Activated CD4-positive, alpha-beta memory T cell treated with anti-CD3 and anti-CD28 coated beads, Interleukin-2, amount 10 ng/mL, durations not matched to agents 7 days and 5 days (primary cell): Measurements from ENCODE around the gene CELA2A. TPM values are rescaled to one million over a fixed set of nuclear protein-coding genes. Genes with fewer than 3 reads are reported as not detected.
A peak's percentile ranks its signal among the peaks of the same experiment; 100 is the strongest.

Source experiments
- CTCF ChIA-PET: fragments of 350-600 bp; sonication (Branson Sonifier 250); formaldehyde crosslinking; loops from one replicate; lab custom pipeline; 2021; ENCODE audit warnings: antibody characterized with exemption, inconsistent platforms; lab: Charles Lee
- POLR2A ChIA-PET: fragments of 350-600 bp; sonication (Branson Sonifier 250); formaldehyde crosslinking; loops from one replicate; lab custom pipeline; 2021; ENCODE audit warnings: antibody characterized with exemption; lab: Charles Lee
- DNase-seq: peaks from one replicate; pipeline ENCODE4 v3.0.0-alpha.2; 2020
- H3K27ac Mint-ChIP-seq: one replicate; pipeline ENCODE4 v1.8.0; 2021; ENCODE audit warnings: mild to moderate bottlenecking, mixed read lengths
- H3K27me3 Mint-ChIP-seq: one replicate; pipeline ENCODE4 v1.8.0; 2021; ENCODE audit warnings: mixed read lengths
- H3K36me3 Mint-ChIP-seq: one replicate; pipeline ENCODE4 v1.8.0; 2021; ENCODE audit warnings: low read depth, mixed read lengths
- H3K4me1 Mint-ChIP-seq: one replicate; pipeline ENCODE4 v1.8.0; 2021; ENCODE audit warnings: mixed read lengths
- H3K4me3 Mint-ChIP-seq: one replicate; pipeline ENCODE4 v1.8.0; 2021; ENCODE audit warnings: mild to moderate bottlenecking, mixed read lengths
- H3K9me3 Mint-ChIP-seq: one replicate; pipeline ENCODE4 v1.8.0; 2021; ENCODE audit warnings: mixed read lengths
- total RNA-seq, 2 experiments: library from RNA; stranded (reverse); gene quantifications; one replicate each; pipeline ENCODE4 v1.2.3, GENCODE V29; 2021

The CELA2A gene
- total RNA-seq, result not detected

GRCh38 chr1:15456313-15456954 is at the start of gene CELA2A:
Gene CELA2A (plus strand): TSS chr1:15456732. CDS start chr1:15456754, 22 bp downstream.
- Mint-ChIP-seq H3K36me3 (no peaks in the 10 kb centered on the region), H3K4me3 (no peak within 1 kb of the TSS), H3K27me3 (peaks cover 8% of the 10 kb centered on the region), H3K4me1 (no peaks in the 10 kb centered on the region), H3K27ac (no peak within 1 kb of the TSS), H3K9me3 (no peaks in the 10 kb centered on the region)
- DNase-seq, result no peak
- CTCF ChIA-PET, result no interaction called here
- POLR2A ChIA-PET, result no interaction called here

- peaks cover 14% of the 10 kb centered on the region for H3K36me3 Mint-ChIP-seq
- no peaks in the 10 kb centered on the region for H3K9me3 Mint-ChIP-seq
- DNase-seq, result no peak
- ChIA-PET POLR2A (interaction anchor here (1.4 kb wide), 1 partner anchor 10 kb away, joined by 3 read pairs; no protein-coding TSS in a partner anchor), CTCF (interaction anchor here (1.0 to 3.5 kb wide), 3 partner anchors 10 to 84 kb away, joined by 3 to 15 read pairs (median 3); no protein-coding TSS in a partner anchor)
- H3K27ac Mint-ChIP-seq, result no peak overlapping the region
- H3K27me3 Mint-ChIP-seq, result peaks cover 38% of the 10 kb centered on the region
- H3K4me3 Mint-ChIP-seq, result peak overlapping the region; percentile 5
- H3K4me1 Mint-ChIP-seq, result peaks cover 32% of the 10 kb centered on the region
These were observed 49.0 kb upstream of the CELA2A start for GRCh38 chr1:15407580-15407979.

GRCh38 chr1:15408890-15409387 is 47.6 kb upstream of the CELA2A start:
- peaks cover 25% of the 10 kb centered on the region for H3K36me3 Mint-ChIP-seq
- H3K9me3 Mint-ChIP-seq, result no peaks in the 10 kb centered on the region
- no peak overlapping the region for H3K27ac Mint-ChIP-seq
- peak overlapping the region; percentile 97 for H3K4me3 Mint-ChIP-seq
- peaks cover 38% of the 10 kb centered on the region for H3K27me3 Mint-ChIP-seq
- POLR2A ChIA-PET, result interaction anchor here (1.1 to 1.7 kb wide), 2 partner anchors 67 to 75 kb away, joined by 3 to 8 read pairs; no protein-coding TSS in a partner anchor
- peaks cover 45% of the 10 kb centered on the region for H3K4me1 Mint-ChIP-seq
- CTCF ChIA-PET, result interaction anchor here (1.2 to 3.5 kb wide), 2 partner anchors 23 to 85 kb away, joined by 3 to 15 read pairs; no protein-coding TSS in a partner anchor
- no peak for DNase-seq

- H3K36me3 Mint-ChIP-seq, result peaks cover 32% of the 10 kb centered on the region
- peak; percentile 86 for DNase-seq
- H3K4me1 Mint-ChIP-seq, result peaks cover 51% of the 10 kb centered on the region
- H3K9me3 Mint-ChIP-seq, result no peaks in the 10 kb centered on the region
- peak within 1 kb of the TSS; percentile 97 for H3K4me3 Mint-ChIP-seq
- CTCF ChIA-PET, result interaction anchor here (1.2 to 1.5 kb wide), 2 partner anchors 11 to 86 kb away, joined by 3 to 4 read pairs; no protein-coding TSS in a partner anchor
- H3K27me3 Mint-ChIP-seq, result peaks cover 36% of the 10 kb centered on the region
- peak within 1 kb of the TSS; percentile 89 for H3K27ac Mint-ChIP-seq
- POLR2A ChIA-PET, result interaction anchor here (0.8 to 3.6 kb wide), 8 partner anchors 10 to 86 kb away, joined by 3 to 14 read pairs (median 6); no protein-coding TSS in a partner anchor
These were observed 46.9 kb upstream of the CELA2A start, which contains the start of gene EFHD2 for GRCh38 chr1:15409388-15410222. Gene EFHD2 (plus strand): TSS chr1:15409888. CDS start chr1:15409972, 84 bp downstream.

- DNase-seq, result peak; percentile 30
- Mint-ChIP-seq H3K4me1 (peaks cover 57% of the 10 kb centered on the region), H3K27ac (peak overlapping the region; percentile 89), H3K27me3 (peaks cover 33% of the 10 kb centered on the region), H3K9me3 (no peaks in the 10 kb centered on the region), H3K36me3 (peaks cover 40% of the 10 kb centered on the region), H3K4me3 (peak overlapping the region; percentile 97)
- CTCF ChIA-PET, result interaction anchor here (1.2 to 1.5 kb wide), 2 partner anchors 10 to 87 kb away, joined by 3 to 4 read pairs; no protein-coding TSS in a partner anchor
- POLR2A ChIA-PET, result interaction anchor here (0.8 to 3.6 kb wide), 8 partner anchors 9 to 87 kb away, joined by 3 to 14 read pairs (median 6); no protein-coding TSS in a partner anchor
These were observed 46.2 kb upstream of the CELA2A start for GRCh38 chr1:15410223-15410883.

GRCh38 chr1:15410884-15411245 is 45.7 kb upstream of the CELA2A start:
- CTCF ChIA-PET, result interaction anchor here (1.2 to 2.3 kb wide), 3 partner anchors 9 to 87 kb away, joined by 3 to 12 read pairs (median 4); no protein-coding TSS in a partner anchor
- no peaks in the 10 kb centered on the region for H3K9me3 Mint-ChIP-seq
- POLR2A ChIA-PET, result interaction anchor here (1.3 to 3.6 kb wide), 7 partner anchors 9 to 88 kb away, joined by 3 to 14 read pairs (median 7); no protein-coding TSS in a partner anchor
- no peak for DNase-seq
- peaks cover 45% of the 10 kb centered on the region for H3K36me3 Mint-ChIP-seq
- H3K4me1 Mint-ChIP-seq, result peaks cover 62% of the 10 kb centered on the region
- H3K4me3 Mint-ChIP-seq, result peak overlapping the region; percentile 97
- H3K27ac Mint-ChIP-seq, result peak overlapping the region; percentile 89
- H3K27me3 Mint-ChIP-seq, result peaks cover 28% of the 10 kb centered on the region

- DNase-seq, result peak; percentile 69
- Mint-ChIP-seq H3K4me1 (peaks cover 69% of the 10 kb centered on the region), H3K36me3 (peaks cover 52% of the 10 kb centered on the region), H3K9me3 (no peaks in the 10 kb centered on the region), H3K27me3 (peaks cover 24% of the 10 kb centered on the region), H3K4me3 (peak overlapping the region; percentile 97), H3K27ac (peak overlapping the region; percentile 89)
- POLR2A ChIA-PET, result interaction anchor here (1.4 to 3.6 kb wide), 5 partner anchors 12 to 88 kb away, joined by 5 to 14 read pairs (median 8); no protein-coding TSS in a partner anchor
- CTCF ChIA-PET, result interaction anchor here (1.1 to 2.3 kb wide), 6 partner anchors 19 to 91 kb away, joined by 3 to 12 read pairs (median 6); no protein-coding TSS in a partner anchor
These were observed 44.9 kb upstream of the CELA2A start for GRCh38 chr1:15411593-15412137.

- peak; percentile 72 for DNase-seq
- no peaks in the 10 kb centered on the region for H3K9me3 Mint-ChIP-seq
- H3K36me3 Mint-ChIP-seq, result peaks cover 52% of the 10 kb centered on the region
- peaks cover 18% of the 10 kb centered on the region for H3K27me3 Mint-ChIP-seq
- ChIA-PET POLR2A (interaction anchor here (1.0 to 3.6 kb wide), 6 partner anchors 12 to 89 kb away, joined by 3 to 14 read pairs (median 8); no protein-coding TSS in a partner anchor), CTCF (interaction anchor here (0.7 to 2.3 kb wide), 7 partner anchors 18 to 92 kb away, joined by 3 to 12 read pairs (median 5); no protein-coding TSS in a partner anchor)
- peaks cover 69% of the 10 kb centered on the region for H3K4me1 Mint-ChIP-seq
- peak overlapping the region; percentile 89 for H3K27ac Mint-ChIP-seq
- peak overlapping the region; percentile 97 for H3K4me3 Mint-ChIP-seq
These were observed 44.2 kb upstream of the CELA2A start for GRCh38 chr1:15412175-15412800.

GRCh38 chr1:15412843-15413242 is 43.7 kb upstream of the CELA2A start:
- H3K27ac Mint-ChIP-seq, result no peak overlapping the region
- H3K4me3 Mint-ChIP-seq, result peak overlapping the region; percentile 97
- peaks cover 52% of the 10 kb centered on the region for H3K36me3 Mint-ChIP-seq

GRCh38 chr1:15413563-15414444 is 42.7 kb upstream of the CELA2A start:
- POLR2A ChIA-PET, result interaction anchor here (1.0 to 2.1 kb wide), 2 partner anchors 13 to 21 kb away, joined by 3 to 5 read pairs; no protein-coding TSS in a partner anchor
- Mint-ChIP-seq H3K36me3 (peaks cover 54% of the 10 kb centered on the region), H3K4me1 (peaks cover 73% of the 10 kb centered on the region), H3K4me3 (no peak overlapping the region), H3K27ac (no peak overlapping the region), H3K27me3 (peaks cover 5% of the 10 kb centered on the region), H3K9me3 (no peaks in the 10 kb centered on the region)
- no peak for DNase-seq
- CTCF ChIA-PET, result interaction anchor here (0.6 to 1.6 kb wide), 2 partner anchors 8 to 91 kb away, joined by 3 to 6 read pairs; no protein-coding TSS in a partner anchor

More at GRCh38 chr1:15412843-15413242, 43.7 kb upstream of the CELA2A start:
- CTCF ChIA-PET, result interaction anchor here (0.7 to 2.3 kb wide), 7 partner anchors 18 to 92 kb away, joined by 3 to 12 read pairs (median 5); no protein-coding TSS in a partner anchor
- H3K27me3 Mint-ChIP-seq, result peaks cover 12% of the 10 kb centered on the region
- POLR2A ChIA-PET, result interaction anchor here (1.0 to 3.6 kb wide), 6 partner anchors 14 to 89 kb away, joined by 3 to 14 read pairs (median 8); no protein-coding TSS in a partner anchor
- peaks cover 70% of the 10 kb centered on the region for H3K4me1 Mint-ChIP-seq
- no peak for DNase-seq
- H3K9me3 Mint-ChIP-seq, result no peaks in the 10 kb centered on the region
